HFFc6 (cell line): ENCODE data around the gene DDN. TPM values are rescaled to one million over a fixed set of nuclear protein-coding genes. Genes with fewer than 3 reads are reported as not detected.

Source experiments
- DNase-seq: peaks from one replicate; pipeline ENCODE4 v3.0.0-alpha.2; 2018
- H3K27ac Mint-ChIP-seq: 2 replicates; pipeline ENCODE4 v1.8.0; 2020; ENCODE audit warnings: mild to moderate bottlenecking, mixed read lengths
- H3K27me3 Mint-ChIP-seq: 2 replicates; pipeline ENCODE4 v1.8.0; 2021; ENCODE audit warnings: mild to moderate bottlenecking, moderate library complexity, mixed read lengths; ENCODE audit not compliant: insufficient read depth
- H3K36me3 Mint-ChIP-seq: 2 replicates; pipeline ENCODE4 v1.8.0; 2021; ENCODE audit warnings: low read depth, mixed read lengths
- H3K4me1 Mint-ChIP-seq: 2 replicates; pipeline ENCODE4 v1.8.0; 2020; ENCODE audit warnings: low read depth, mixed read lengths
- H3K4me3 Mint-ChIP-seq: 2 replicates; pipeline ENCODE4 v1.8.0; 2020; ENCODE audit warnings: mild to moderate bottlenecking, moderate library complexity, mixed read lengths
- H3K9me3 Mint-ChIP-seq: 2 replicates; pipeline ENCODE4 v1.8.0; 2020; ENCODE audit warnings: mild to moderate bottlenecking, mixed read lengths
- CTCF ChIP-seq: fragments of 200-600 bp; sonication (generic); IDR thresholded peaks from 2 replicates; pipeline ENCODE4 v1.5.0; 2021; ENCODE audit warnings: antibody characterized with exemption, mild to moderate bottlenecking
- total RNA-seq, 6 experiments: library from RNA; stranded (reverse); fragmentation: NEBNext Ultra II Directional; extraction: Animal tissue kit (Norgen Biotek cat#: 25700); gene quantifications; 2 replicates in 1 of 6; 3 replicates in 5 of 6; pipeline ENCODE4 v1.2.3, GENCODE V29; 2021

Gene DDN
- total RNA-seq, 6 experiments from 2014 or later, result 0.17 to 0.40 (median 0.23) TPM

- no peak for DNase-seq
- Mint-ChIP-seq H3K9me3 (no peaks in the 10 kb centered on the region), H3K36me3 (peaks cover 25% of the 10 kb centered on the region; the same call in 1 of the 2 replicates), H3K4me1 (no peaks in the 10 kb centered on the region), H3K4me3 (no peak overlapping the region), H3K27me3 (peaks cover 4% of the 10 kb centered on the region), H3K27ac (no peak overlapping the region)
- no peak for TF ChIP-seq CTCF
These were observed 39.2 kb upstream of the DDN start for GRCh38 chr12:49038291-49038955.

GRCh38 chr12:49037947-49038237 is 38.7 kb upstream of the DDN start:
- Mint-ChIP-seq H3K27ac (no peak overlapping the region), H3K4me3 (no peak overlapping the region), H3K36me3 (peaks cover 20% of the 10 kb centered on the region; the same call in 1 of the 2 replicates), H3K4me1 (no peaks in the 10 kb centered on the region), H3K27me3 (peaks cover 4% of the 10 kb centered on the region), H3K9me3 (no peaks in the 10 kb centered on the region)
- no peak for TF ChIP-seq CTCF
- no peak for DNase-seq

- peaks cover 19% of the 10 kb centered on the region; the same call in 1 of the 2 replicates for H3K36me3 Mint-ChIP-seq
- no peaks in the 10 kb centered on the region for H3K4me1 Mint-ChIP-seq
- peaks cover 6% of the 10 kb centered on the region for H3K27me3 Mint-ChIP-seq
These were observed 38.2 kb upstream of the DDN start for GRCh38 chr12:49037111-49037946.

GRCh38 chr12:49036029-49036428 is 36.9 kb upstream of the DDN start:
- no peak for TF ChIP-seq CTCF
- peaks cover 19% of the 10 kb centered on the region; the same call in 1 of the 2 replicates for H3K36me3 Mint-ChIP-seq
- H3K27me3 Mint-ChIP-seq, result peaks cover 6% of the 10 kb centered on the region
- H3K27ac Mint-ChIP-seq, result no peak overlapping the region
- H3K4me3 Mint-ChIP-seq, result no peak overlapping the region
- no peaks in the 10 kb centered on the region for H3K9me3 Mint-ChIP-seq
- no peak for DNase-seq
- no peaks in the 10 kb centered on the region for H3K4me1 Mint-ChIP-seq

More at GRCh38 chr12:49037111-49037946, 38.2 kb upstream of the DDN start:
- no peak overlapping the region for H3K27ac Mint-ChIP-seq
- H3K4me3 Mint-ChIP-seq, result no peak overlapping the region
- no peak for TF ChIP-seq CTCF
- no peaks in the 10 kb centered on the region for H3K9me3 Mint-ChIP-seq
- no peak for DNase-seq

- no peak for TF ChIP-seq CTCF
- Mint-ChIP-seq H3K36me3 (peaks cover 24% of the 10 kb centered on the region; the same call in 1 of the 2 replicates), H3K27ac (no peak overlapping the region; the same call in 1 of the 2 replicates), H3K4me3 (no peak overlapping the region), H3K9me3 (no peaks in the 10 kb centered on the region), H3K27me3 (peaks cover 4% of the 10 kb centered on the region; the same call in 1 of the 2 replicates), H3K4me1 (no peaks in the 10 kb centered on the region)
- no peak for DNase-seq
These were observed 35.1 kb upstream of the DDN start for GRCh38 chr12:49034286-49034622.
